GM21381 (cell line): ENCODE measurements around the gene SIDT1.

Experiments used
- ATAC-seq: cut with Tn5 transposase; IDR thresholded peaks from one replicate; pipeline ENCODE4 v1.9.1; 2021; ENCODE audit warnings: mild to moderate bottlenecking, moderate library complexity; ENCODE audit not compliant: unreplicated experiment

Gene SIDT1

DNA sequence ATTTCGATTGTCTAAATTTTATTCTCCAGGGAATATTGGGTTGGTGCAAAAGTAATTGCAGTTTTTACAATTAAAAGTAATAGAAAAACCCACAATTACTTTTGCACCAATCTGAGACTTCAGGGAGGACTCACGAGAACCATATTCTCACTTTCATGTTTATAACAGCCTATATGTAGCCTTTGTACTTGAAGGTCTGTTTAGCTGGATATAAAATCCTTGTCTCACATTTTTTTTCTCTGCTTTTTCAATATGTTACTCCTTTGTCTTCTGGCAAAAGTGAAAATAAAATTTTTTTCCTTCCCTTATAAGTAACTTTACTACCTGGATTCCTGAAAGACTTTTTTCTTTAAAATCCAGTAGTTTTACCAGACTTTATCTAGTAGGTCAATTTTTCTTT, 9.2 kb downstream of the SIDT1 start:
- ATAC-seq: no peak

DNA sequence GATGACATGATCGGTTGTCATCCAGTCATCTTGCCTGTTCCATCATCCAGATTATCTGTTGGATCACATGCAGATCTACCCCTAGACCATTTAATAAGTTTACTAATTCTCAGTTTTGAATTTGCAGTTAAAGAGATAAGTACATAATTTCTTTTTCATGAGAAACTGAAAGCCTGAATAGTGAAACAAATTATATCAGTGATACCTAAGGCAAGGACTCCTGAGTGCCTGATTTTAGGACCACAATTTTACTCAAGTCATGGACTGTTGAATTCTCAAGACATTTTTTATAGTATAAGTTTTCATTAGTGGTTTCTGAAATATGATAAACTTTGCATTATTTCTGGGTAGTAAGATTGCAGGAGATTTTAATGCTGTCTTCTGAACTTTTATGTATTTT, 13.2 kb downstream of the SIDT1 start:
- no peak for ATAC-seq

DNA sequence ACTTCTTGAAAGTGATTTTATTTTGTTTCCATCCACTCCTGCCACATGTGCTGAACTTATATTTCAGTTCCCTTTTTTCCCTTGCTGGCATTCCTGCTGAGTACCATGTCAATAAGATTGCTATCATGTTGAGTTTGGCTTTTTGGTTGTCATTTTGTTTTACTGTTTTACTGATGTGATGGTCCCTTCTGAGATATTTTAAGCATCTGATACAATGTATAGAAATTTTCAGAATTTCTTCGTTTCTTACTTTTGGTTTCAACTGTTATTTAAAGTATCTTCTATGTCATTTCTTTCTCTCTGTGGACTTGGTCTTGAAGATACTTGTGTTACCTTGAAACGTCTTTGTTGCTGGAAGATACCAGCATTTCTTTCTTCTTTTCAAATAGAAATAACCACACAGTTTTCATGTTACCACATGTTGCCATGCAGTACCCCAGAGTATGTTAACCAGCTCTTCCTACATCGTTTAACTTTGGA, 14.1 kb downstream of the SIDT1 start:
- ATAC-seq: peak; percentile 87

DNA sequence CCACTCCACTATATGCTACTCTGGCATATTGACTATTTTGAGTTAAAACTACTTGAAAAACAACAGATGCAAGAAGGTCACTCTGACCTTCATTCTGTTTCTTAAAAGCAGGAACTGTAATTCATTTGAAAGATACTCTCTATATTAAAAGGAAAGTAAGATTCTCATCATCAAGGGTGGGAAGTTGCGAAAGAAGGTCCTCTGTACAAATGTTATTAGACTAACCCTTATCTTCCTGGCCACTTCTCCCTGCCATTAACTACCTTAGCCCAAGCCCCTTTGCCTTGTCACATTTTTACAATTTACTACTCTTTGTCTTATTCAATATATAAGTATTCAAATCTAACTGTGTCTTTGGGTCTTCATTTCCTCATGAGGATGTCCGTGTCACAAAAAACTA, 16.1 kb downstream of the SIDT1 start:
- ATAC-seq: no peak

DNA sequence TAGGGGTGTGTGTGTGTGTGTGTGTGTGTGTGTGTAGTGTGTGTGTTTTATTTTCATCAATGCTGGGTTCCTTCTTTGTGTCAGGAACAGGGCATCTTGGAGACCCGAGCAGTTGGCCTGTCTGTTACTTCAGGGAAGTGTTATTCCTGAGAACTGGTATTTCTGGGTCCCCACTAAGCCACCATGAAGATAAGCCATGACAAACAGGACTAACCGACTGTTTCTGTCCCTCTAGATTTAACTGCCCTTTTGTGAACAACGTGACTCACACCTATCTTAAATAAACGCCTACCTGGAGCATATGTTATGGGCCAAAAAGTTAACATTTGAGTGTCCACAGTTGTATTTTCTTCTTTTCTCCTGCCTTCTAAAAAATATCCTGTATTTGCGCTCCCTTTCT, 19.5 kb downstream of the SIDT1 start:
- no peak for ATAC-seq

DNA sequence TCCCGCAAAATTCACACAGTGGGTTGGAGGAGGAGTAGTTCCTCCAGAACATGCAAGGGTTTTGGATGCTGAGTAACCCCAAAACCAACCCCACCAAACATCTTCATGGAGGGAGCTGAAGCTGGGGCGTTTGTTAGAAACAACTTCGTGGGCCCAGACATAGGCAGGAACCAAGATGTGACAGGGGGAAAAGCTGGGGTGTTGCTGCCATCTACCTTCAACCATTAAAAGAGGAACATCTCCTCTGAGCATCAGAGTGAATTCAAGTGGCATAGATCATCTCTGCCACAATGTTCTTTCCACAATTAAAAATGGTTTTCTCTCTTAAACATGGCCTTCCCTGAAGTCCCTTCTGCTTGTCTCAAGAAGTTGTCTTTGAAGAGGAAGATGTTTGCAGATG, 20.5 kb downstream of the SIDT1 start:
- no peak for ATAC-seq

DNA sequence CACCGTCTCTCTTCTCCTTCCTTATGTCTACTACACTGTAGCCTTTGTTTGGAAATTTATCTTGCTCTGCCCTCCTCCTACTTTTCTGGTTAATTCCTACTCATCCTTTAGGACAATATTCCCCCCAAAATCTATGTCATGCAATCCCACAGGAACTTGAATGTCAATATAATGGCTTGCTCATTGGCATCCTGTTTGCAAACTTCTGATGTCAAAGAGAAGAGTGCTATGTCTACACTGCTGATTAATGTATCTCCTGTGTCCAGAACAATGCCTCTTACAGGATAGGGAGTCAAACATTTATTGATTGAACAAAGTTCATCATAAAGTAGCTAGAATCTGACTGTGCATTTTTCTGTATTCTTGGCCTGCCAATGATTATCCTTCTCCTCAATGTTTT, 22.8 kb downstream of the SIDT1 start:
- ATAC-seq: no peak

DNA sequence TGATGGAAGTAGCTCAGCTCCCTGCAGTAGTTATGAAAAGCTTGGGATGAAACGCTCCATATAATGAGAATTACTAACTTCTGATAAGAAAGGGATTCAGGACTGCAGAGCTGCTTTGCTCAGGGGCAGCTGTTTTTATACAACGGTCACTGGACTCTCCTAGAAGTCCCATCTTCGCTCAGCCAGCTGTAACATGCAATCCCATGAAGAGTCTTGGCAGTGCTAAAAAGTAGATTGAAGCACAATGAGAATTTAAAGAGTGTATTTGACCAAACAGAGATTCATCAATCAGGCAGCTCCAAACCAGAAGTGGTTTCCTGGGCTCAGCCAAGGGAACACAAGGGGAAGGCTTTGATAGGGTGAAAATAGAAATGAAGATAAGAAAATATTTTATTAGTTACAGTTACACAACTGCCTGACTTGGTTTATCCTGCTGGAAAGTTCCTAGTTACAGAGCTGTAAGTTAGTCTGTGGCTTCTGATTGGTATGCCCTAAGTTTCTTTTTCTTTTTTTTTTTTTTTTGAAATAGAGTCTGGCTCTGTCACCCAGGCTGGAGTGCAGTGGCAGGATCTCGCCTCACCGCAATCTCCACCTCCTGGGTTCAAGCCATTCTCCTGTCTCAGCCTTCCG, 24.1 kb downstream of the SIDT1 start:
- ATAC-seq: no peak

DNA sequence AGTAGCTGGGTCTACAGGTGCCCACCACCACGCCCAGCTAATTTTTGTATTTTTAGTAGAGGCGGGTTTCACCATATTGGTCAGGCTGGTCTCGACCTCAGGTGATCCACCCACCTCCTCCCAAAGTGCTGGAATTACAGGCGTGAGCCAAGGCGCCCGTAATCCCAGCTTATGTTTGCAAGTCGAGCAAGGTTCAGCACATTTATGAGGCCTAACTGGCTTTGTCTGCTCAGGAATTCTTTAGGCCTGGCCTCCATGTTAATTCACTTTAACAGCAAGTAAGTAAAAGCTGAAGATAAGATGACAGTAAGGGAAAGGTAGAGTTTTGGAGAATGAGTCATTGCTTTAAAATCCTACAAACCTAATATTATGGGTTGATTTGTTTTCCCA, 24.6 kb downstream of the SIDT1 start:
- ATAC-seq: no peak

DNA sequence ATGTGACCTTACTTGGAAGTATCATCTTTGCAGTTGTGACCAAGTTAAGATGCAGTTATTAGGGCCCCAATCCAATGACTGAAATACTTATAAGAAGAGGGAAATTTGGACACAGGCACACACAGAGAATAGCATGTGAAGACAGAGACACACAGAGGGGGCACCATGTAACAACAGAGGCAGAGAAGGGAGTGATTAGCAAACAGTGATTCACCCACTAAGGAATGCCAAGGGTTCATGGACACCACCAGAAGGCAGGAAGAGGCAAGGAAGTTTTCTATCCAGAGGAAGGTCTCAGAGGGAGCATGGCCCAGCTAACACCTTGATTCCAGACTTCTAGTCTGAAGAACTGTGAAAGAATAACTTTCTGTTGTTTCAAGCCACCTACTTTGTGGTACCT, 25.0 kb downstream of the SIDT1 start:
- ATAC-seq: no peak

DNA sequence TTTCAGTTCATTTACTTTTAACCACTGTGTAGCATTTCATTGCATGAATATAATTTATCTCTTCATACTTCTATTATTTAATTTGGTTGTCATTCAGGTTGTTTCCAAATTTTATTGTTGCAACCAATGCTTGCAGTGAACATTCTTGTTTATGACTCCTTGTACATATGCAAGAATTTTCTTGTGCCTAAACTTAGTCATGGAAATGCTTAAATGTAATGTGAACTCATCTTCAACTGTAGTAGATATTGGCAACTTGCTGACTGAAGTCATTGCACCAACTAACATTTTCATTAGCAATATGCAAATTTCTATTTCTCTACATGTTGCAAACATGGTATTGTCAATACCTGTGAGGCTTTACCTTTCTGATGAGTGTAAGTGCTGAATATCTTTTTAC, 26.7 kb downstream of the SIDT1 start:
- no peak for ATAC-seq

DNA sequence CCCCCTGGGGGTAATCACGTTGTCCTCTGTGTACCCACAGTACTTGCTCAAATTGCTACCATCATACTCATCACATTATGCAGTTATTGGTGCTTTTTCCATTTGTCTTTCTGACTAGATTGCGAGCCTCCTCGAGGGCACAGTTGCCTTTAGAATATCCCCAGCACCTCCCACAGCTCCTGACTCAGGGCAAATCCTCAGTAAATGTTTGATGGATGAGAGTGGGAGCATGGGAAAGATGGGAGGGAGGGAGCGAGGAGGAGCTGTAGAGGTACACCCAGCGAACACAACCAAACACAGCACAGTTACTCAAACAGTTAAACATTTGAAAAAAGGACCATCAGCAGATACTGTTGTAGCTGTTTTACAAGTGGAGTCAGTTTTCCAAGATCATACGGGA, 27.9 kb downstream of the SIDT1 start:
- no peak for ATAC-seq

DNA sequence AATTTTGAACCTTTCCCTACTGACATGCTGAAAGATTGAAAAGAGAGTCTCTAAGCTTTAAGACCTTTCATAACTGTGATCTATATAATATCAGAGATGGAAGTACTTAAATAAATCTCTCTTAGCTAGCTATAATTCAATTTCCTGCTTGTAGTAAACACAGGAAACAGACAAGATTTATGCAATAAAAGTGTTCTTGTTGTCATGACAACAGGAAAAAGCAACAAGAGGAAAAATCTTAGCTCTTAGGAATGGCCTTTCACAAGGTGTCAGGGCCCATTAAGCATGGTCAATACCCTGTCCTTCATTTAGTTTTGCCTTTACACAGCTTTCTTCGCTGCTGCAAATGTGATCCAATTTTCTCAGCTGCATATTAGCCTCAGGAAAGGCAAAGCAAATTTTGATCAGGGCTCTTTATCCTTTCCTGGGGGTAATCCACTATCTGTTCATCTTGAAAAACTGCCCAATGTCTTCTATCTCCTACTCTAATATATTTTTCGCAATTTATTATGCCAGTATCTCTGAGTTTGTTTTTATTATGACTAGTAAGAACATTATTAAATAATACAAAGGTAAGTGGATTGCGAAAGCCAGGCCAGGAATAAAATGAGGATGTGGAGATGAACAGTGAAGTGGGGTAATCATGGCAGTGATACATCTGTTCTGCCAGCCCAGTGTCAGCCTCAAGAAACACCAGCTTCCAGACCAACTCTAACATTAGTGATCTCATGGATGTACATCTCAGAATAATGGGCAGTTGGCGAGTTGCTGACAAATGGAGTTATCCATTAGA, 28.7 kb downstream of the SIDT1 start:
- no peak for ATAC-seq

DNA sequence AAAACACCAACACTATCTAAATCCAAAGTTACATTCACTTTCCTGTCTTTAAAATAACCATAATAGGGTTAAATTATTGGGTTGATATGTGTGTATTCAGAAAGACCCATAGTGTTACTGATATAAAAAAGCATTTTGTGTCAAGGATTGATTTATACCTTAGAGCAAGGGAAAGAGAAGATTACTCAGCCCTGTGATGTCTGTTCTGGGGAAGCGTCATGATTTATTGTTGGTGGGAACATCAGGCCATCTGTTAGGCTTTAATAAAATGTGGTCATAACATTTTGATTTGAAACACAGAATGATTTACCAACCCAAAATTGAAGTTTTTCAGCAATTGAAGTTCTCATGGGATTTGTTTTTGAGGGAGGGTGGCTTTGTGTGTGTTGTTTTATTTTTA, 33.2 kb downstream of the SIDT1 start:
- no peak for ATAC-seq

DNA sequence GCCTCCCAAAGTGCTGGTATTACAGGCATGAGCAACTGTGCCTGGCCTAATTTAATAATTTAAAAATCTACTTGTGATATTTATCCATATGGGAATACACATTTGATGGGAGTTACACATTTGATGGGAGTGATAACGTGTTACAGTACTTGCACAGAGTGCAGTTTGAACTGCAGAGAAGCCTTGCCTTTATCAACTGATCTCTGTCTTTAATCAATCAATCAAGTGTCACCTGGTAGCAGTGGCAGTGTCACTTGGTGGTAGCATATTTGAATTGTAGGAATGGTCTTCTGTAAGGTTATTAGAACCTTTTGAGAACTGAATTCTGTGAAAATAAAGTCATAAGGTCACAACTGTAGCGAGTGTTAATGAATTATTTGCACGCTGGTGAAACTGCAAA, 37.8 kb downstream of the SIDT1 start:
- ATAC-seq: no peak

DNA sequence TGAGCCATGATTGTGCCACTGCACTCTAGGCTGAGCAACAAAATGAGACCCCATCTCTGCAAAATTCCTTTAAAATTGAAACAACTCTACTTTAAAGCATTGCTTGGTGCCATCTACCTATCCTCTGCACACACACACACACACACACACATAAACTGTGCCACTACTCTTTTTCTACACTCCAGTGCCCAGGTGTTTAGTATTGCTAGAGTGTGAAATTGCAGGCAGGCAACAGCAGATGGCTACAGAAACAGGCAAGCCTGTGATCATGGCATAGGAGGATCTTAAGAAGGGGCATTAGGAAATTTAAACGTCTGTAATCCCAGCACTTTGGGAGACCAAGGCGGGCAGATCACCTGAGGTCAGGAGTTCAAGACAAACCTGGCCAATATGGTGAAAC, 39.0 kb downstream of the SIDT1 start:
- no peak for ATAC-seq

DNA sequence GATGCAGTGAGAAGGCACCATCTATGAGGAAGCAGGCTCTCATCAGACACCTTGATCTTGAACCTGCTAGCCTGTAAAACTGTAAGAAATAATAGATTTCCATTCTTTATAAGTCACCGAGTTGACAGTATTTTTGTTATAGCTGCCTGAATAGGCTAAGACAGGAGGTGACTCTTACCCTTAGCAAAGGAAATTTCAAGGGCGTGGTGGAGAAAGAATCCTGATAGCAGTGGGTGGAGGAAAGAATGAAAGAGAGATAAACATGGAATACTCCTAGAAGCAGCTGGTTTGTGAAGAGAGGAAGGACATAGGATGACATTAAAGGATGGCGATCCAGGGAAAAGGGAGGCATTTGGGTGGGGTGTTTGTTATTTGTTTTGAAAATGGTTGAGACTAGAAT, 41.4 kb downstream of the SIDT1 start:
- ATAC-seq: no peak

DNA sequence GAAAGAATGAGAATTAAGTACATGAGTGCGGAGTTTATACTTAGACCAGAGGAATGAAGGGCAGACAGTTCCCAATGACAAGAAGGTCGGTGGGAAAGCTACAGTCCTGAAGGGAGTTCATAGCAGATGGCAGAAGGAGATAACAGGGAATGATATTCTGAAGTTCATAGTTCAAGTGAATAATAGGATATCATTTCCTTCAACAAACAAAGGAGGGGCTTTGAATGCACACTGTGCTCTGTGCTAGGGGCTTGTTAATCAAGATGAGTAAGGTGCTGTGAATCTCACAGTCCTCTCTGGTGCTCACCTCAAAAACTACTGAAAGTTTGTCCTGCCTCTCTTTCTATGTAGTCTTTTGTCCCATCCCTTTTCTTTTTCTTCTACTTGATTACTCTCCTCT, 41.9 kb downstream of the SIDT1 start:
- ATAC-seq: no peak

DNA sequence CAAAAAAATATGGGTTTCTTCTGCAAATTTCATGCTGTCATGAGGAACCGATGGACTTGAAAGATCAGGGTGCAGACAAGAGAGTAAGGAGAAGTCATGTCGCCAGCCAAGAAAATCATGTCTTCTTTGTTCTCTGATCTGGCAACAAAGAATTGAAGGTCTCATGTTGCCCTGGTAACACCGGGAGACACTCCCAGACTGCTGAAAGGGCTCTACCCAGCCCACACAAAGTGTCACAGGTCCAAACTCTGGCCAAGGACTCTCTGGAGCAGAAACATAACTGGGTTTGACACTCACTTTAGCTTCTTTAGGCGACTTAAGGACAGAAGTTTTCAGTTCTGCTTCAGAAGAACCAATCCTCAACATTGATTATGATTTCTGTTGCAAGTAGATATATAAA, 42.9 kb downstream of the SIDT1 start:
- no peak for ATAC-seq

DNA sequence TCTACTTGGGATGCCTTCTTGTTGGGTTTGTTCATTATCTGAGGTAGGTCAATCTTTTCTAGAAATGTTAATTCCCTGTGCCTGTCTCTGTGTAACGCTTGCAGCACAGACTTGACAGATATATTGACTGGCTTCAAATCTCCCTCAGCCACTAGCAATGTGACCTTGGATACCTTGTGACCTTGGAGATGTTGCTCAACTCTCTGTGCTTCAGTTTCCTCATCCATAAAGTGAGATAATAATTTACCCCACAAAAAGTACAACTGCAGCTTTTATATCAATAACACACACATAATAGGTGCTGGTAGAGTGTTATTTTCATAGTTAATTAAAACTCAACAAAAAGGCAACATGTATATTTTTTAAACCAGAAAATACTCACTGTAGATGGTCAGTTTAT, 52.9 kb downstream of the SIDT1 start:
- ATAC-seq: no peak

DNA sequence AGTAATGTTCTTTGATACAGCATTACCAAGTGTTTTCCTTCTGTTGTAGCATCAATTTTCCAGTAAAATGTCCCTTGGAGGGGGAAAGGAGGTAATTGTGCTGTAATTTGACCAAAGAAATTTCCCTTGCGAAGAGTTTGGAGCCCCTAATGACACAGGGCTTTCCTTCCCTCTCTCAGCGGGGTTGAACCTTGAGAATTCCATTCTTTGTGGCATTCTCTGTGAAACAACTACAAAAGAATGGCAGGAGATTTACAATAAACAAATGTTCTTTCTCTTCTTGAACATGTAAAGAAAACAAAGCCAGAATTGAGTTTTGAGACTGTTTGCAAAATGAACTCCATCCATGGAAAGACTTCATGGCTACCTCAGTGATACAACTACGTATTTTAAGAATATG, 53.4 kb downstream of the SIDT1 start:
- ATAC-seq: no peak

DNA sequence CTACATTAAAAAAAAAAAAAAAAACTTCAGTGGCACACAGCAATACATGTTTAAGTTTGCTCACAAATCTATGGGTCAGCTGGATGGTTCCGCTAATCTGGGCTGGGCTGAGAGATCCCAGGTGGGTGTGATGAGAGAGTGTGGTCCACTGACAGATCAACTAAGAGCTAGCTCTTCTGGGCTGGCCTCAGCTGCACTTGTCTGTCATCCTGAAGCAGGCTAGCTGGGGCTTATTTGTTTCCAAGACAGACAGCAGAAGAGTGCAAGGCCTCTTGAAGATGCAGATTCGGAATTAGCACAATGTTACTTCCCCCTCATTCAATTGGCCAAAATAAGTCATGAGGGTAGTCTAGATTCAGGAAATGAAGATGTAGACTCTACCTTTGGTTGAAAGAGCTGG, 56.5 kb downstream of the SIDT1 start:
- no peak for ATAC-seq

DNA sequence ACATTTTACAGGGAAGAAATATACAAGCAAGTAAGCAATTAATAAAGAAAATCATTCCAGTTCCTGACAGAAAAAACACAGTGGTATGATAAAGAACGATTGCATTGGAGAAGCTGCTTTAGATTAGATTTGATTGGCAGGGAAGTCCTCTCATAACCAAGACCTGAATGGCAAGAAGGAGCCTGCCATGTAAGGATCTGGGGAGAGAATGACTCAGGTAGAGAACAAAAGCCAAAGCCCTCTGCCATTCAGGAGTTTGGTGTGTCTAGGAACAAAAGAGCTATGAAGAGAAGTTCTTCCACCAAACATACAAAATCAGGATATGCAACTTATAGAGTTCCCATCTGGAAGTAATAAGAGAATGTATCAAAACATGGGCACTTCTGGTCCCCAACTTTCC, 57.6 kb downstream of the SIDT1 start:
- ATAC-seq: no peak
